ENCODE measurements around the gene CCDC170. TPM values are rescaled to one million over a fixed set of nuclear protein-coding genes. Genes with fewer than 3 reads are reported as not detected.
A peak's percentile ranks its signal among the peaks of the same experiment; 100 is the strongest.

CCDC170 gene
- total RNA-seq, 8 experiments from 2014 or later, result 0.09 to 8.6 (median 0.26) TPM

DNA sequence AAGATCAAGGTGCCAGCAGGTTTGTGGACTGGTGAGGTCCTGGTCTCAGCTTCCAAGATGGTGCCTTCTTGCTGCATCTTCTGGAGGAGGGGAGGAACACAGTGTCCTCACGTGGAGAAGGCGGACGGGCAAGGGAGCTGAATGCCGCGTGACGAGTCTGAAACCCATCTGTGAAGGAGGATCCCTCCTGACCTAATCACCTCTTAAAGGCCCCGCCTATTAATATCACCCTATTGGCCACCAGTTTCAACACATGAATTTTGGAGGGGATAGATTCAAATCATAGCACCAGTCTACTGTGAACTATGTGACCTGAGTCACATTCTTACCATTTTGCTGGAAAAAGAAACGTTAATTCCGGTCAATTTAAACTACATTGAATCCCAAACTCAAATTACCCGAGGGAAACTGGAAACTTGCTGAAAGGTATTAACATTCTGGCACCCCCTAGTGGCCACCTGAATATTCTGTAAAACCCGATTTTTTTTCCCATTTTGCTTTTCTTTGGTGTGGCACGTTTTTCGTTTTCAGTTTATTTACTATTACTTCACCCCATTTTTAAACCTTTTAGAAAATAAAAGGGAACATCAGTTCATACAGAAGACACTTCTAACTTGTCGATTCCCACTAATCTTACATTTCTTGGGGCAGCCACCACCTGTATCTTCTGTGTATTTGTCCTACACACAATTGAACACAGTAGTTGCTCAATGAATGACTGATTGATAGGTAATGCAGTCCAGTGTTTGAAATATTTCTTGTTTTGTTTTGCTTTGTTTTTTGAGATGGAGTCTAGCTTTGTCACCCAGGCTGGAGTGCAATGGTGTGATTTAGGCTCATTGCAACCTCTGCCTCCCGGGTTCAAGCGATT, 17.9 kb upstream of the CCDC170 start:
- in situ Hi-C loops (cut with MboI; ENCODE audit: low pct_unique_long_range_greater_than_20kb in 2 of 9, low sequenced_read_pairs in 9 of 9, unreplicated experiment in 9 of 9), result no loop called here
- H3K4me3 ChIP-seq, result no peak overlapping the region
- no peaks in the 10 kb centered on the region for H3K4me1 ChIP-seq (replicated peaks in 1 of 2)
- peak in 6 of 8 experiments; percentile 27 to 98 (median 70) for ATAC-seq (replicated peaks in 6 of 8)
- WGBS, 10 experiments, result 3 to 48% (median 35%) methylated on average over 4 to 16 of the region's 16 CpGs; no CpG with 5 or more reads in 1 of the 10 experiments
- peak overlapping the region in 1 of 2 donors; percentile 32 for H3K27ac ChIP-seq

DNA sequence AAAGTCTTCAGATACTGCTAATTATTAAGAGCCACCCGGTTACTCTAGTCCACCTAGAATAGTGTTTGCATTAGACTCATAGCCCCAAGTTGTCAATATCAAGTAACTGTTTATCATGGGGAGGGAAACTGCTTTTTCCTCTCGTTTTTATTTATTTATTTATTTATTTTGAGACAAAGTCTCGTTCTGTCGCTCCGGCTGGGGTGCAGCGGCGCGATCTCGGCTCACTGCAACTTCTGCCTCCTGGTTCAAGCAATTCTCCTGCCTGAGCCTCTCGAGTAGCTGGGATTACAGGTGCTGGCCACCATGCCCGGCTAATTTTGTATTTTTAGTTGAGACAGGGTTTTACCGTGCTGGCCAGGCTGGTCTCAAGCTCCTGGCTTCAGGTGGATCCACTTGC, 16.1 kb upstream of the CCDC170 start:
- Histone ChIP-seq H3K27ac (no peak overlapping the region), H3K4me3 (no peak overlapping the region), H3K4me1 (replicated peaks in 1 of 2) (no peaks in the 10 kb centered on the region)
- in situ Hi-C loops (cut with MboI; ENCODE audit: low pct_unique_long_range_greater_than_20kb in 2 of 9, low sequenced_read_pairs in 9 of 9, unreplicated experiment in 9 of 9), result no loop called here
- ATAC-seq (replicated peaks in 6 of 8), result no peak
- WGBS, 10 experiments, result 57 to 98% (median 92%) methylated on average over 1 to 11 of the region's 12 CpGs; no CpG with 5 or more reads in 1 of the 10 experiments

DNA sequence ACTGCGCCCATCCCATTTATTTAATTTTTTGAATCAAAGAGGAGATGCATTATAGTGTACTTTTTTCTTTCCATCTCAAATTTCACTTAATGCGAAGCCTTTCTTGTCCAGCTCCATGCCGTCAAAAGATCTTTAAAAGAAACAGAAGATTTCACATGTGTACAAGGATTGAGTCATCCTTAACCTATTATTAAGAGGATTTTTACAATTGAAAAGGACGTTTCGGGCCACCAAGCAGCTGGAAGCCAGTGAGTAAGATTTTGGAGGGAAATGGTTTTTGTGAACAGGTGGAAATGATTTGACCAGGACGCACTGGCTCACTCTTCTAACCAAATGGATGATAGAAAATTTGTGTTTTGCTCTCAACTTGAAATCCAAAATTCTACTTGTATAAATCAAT, 15.1 kb upstream of the CCDC170 start:
- no peak overlapping the region for H3K27ac ChIP-seq
- in situ Hi-C loops (cut with MboI; ENCODE audit: low pct_unique_long_range_greater_than_20kb in 2 of 9, low sequenced_read_pairs in 9 of 9, unreplicated experiment in 9 of 9), result no loop called here
- 45 to 91% (median 63%) methylated on average over 2 to 6 of the region's 6 CpGs for WGBS, 10 experiments
- ATAC-seq (replicated peaks in 6 of 8), result no peak
- no peaks in the 10 kb centered on the region for H3K4me1 ChIP-seq (replicated peaks in 1 of 2)
- H3K4me3 ChIP-seq, result no peak overlapping the region

DNA sequence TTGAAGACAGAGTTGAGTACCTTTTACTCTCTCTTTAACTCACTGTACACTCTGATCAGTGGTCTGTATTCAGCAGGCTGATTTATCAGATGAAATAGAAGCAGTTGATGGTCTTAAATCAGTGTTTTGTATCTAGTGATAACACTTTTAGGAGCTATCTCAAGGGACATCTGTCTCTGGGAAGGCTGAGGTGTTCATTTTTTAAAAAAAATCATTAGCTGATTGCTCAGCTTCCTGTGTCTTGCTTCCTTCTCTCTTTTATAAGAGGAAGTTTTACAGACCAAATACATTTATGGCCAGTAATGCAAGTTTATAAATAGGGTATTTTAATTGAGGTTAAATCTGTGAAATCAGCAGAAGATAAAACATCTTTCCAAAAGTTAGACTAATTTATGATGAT, 12.0 kb upstream of the CCDC170 start:
- ATAC-seq (replicated peaks in 6 of 8), result no peak
- in situ Hi-C loops (cut with MboI; ENCODE audit: low pct_unique_long_range_greater_than_20kb in 2 of 9, low sequenced_read_pairs in 9 of 9, unreplicated experiment in 9 of 9), result no loop called here

DNA sequence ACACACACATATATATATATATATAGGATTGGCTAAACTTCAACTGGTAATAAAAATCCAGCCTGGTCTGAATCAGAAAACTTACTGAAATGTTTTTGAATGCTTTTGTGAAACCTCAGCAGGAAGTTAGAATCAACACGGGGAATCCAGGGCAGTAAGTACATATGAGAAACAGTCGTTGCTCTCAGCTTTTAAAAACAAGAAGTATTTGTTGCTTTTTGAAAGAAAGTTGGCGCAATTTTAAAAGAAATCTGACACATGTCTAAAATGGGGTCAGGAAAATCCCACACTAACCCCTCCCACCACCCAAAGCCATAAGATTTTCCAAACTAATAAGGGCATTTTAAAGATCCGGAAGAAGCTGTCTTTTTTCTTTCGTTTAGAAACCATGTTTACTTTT, 11.5 kb upstream of the CCDC170 start:
- H3K4me1 ChIP-seq (replicated peaks in 1 of 2), result peaks cover 0 to 2% of the 10 kb centered on the region in 2 donors
- 7 to 98% (median 71%) methylated on average over 2 to 5 of the region's 5 CpGs; no CpG with 5 or more reads in 1 of the 10 experiments for WGBS, 10 experiments
- no peak overlapping the region for H3K4me3 ChIP-seq
- no peak overlapping the region for H3K27ac ChIP-seq
- peak in 1 of 8 experiments; percentile 11 for ATAC-seq (replicated peaks in 6 of 8)
- in situ Hi-C loops (cut with MboI; ENCODE audit: low pct_unique_long_range_greater_than_20kb in 2 of 9, low sequenced_read_pairs in 9 of 9, unreplicated experiment in 9 of 9), result no loop called here

More for the DNA sequence above, 12.0 kb upstream of the CCDC170 start:
- Histone ChIP-seq H3K4me3 (no peak overlapping the region), H3K27ac (no peak overlapping the region), H3K4me1 (replicated peaks in 1 of 2) (peaks cover 0 to 2% of the 10 kb centered on the region in 2 donors)

DNA sequence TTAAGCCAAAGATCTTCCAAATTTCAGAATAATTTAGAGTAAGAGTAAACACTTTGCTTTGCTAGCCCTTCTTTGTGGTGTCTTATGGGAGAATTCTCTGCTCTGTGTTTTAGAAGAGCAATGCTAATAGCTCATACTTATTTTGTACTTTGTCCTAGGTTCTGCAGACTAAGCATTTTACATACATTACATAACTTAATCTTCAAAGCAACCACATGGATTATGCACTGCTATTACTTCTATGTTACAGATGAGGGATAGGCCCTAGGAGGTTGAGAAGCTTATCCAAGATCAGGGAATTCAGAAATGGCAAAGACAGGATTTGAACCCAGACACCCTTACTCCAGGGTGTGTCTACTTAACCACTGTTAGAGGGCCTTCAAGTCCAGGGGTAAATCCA, 9.8 kb upstream of the CCDC170 start:
- no peak overlapping the region for H3K4me3 ChIP-seq
- in situ Hi-C loops (cut with MboI; ENCODE audit: low pct_unique_long_range_greater_than_20kb in 2 of 9, low sequenced_read_pairs in 9 of 9, unreplicated experiment in 9 of 9), result no loop called here
- ATAC-seq (replicated peaks in 6 of 8), result peak in 3 of 8 experiments; percentile 18 to 68 (median 37)
- H3K27ac ChIP-seq, result no peak overlapping the region
- H3K4me1 ChIP-seq (replicated peaks in 1 of 2), result peaks cover 0 to 2% of the 10 kb centered on the region in 2 donors

DNA sequence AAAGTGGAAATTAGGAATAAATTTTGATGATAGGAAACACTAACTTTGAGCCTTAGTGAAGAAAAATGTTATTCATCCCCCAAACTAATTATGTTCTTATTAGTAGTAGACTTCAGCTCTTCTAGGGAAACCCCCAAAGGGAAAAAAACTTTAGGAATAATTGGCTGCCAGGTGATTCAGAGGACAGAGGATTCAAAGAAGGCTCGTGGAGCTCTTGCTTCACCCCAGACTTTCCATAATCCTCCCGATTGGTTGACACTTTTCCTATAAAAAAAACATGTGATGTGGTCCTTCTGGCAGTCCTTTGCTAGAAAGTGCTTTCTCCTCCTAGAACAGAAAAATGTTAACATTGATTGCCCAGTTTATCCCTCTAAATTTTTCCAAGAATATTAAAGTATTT, 5.6 kb upstream of the CCDC170 start:
- no peak for ATAC-seq (replicated peaks in 6 of 8)

DNA sequence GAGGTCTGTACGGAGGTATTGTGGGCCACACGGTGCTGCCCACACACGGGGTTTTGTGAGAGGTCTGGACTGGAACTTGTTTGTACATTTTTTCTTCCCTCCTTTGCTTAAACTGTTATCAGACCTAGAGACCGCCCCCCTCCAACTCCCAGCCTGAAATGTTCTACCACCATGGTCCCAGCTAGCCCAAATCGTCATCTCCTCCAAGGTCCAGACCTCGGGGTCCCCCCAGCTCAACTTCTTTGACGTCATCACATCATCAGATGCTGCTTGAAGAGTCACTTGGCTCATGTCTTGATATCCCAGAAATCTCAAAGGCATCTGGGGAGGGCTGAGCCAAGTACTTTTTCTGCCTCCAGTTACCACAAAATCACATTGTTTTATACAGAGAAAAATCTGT, 2.8 kb upstream of the CCDC170 start:
- H3K4me1 ChIP-seq (replicated peaks in 1 of 2), result peaks cover 0 to 3% of the 10 kb centered on the region in 2 donors
- in situ Hi-C loops (cut with MboI; ENCODE audit: low pct_unique_long_range_greater_than_20kb in 2 of 9, low sequenced_read_pairs in 9 of 9, unreplicated experiment in 9 of 9), result no loop called here
- H3K27ac ChIP-seq, result no peak overlapping the region
- H3K4me3 ChIP-seq, result no peak overlapping the region
- ATAC-seq (replicated peaks in 6 of 8), result no peak
- WGBS, 10 experiments, result 0 to 100% (median 81%) methylated on average over 1 to 7 of the region's 7 CpGs; no CpG with 5 or more reads in 1 of the 10 experiments

More for the DNA sequence above, 5.6 kb upstream of the CCDC170 start:
- no peak overlapping the region for H3K4me3 ChIP-seq
- H3K4me1 ChIP-seq (replicated peaks in 1 of 2), result peaks cover under 1 to 2% of the 10 kb centered on the region in 2 donors
- in situ Hi-C loops (cut with MboI; ENCODE audit: low pct_unique_long_range_greater_than_20kb in 2 of 9, low sequenced_read_pairs in 9 of 9, unreplicated experiment in 9 of 9), result no loop called here
- WGBS, 10 experiments, result 0 to 93% (median 63%) methylated on average over 1 to 2 of the region's 2 CpGs; no CpG with 5 or more reads in 2 of the 10 experiments
- H3K27ac ChIP-seq, result no peak overlapping the region

DNA sequence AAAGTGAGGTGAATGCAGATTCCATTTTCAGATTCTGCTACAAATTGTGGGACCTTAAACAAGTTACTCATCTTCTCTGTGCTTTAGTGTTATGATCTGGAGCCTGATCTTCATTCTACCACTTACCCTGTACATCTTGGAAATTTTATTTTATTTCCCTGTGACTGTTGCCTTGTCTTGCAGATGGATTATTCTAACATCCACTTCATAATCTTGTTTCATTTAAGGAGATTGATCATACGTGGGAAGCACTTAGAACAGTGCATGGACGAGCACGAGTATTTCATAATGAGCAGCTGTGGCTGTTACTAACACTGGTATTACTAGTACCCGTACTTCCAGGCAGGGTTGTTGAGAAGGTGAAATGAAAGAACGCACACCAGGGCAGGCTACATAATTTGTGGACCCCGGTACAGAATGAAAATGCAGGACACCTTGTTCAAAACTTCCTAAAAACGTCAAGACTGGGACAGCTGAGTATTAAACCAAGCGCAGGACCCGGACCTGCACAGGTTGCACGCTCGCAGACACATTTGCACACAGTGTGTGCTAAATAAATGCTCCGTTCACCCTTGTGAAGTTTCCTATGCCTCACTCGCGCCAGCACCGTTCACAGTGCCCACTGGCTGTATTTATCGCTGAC, 535 bp upstream of the CCDC170 start:
- Histone ChIP-seq H3K27ac (no peak overlapping the region), H3K4me3 (peak overlapping the region; percentile 46 to 77 (median 66)), H3K4me1 (replicated peaks in 1 of 2) (peaks cover 0 to 3% of the 10 kb centered on the region in 2 donors)
- 28 to 87% (median 51%) methylated on average over 1 to 12 of the region's 16 CpGs for WGBS, 10 experiments
- in situ Hi-C loops (cut with MboI; ENCODE audit: low pct_unique_long_range_greater_than_20kb in 2 of 9, low sequenced_read_pairs in 9 of 9, unreplicated experiment in 9 of 9), result no loop called here
- peak in 6 of 8 experiments; percentile 1 to 79 (median 26) for ATAC-seq (replicated peaks in 6 of 8)

DNA sequence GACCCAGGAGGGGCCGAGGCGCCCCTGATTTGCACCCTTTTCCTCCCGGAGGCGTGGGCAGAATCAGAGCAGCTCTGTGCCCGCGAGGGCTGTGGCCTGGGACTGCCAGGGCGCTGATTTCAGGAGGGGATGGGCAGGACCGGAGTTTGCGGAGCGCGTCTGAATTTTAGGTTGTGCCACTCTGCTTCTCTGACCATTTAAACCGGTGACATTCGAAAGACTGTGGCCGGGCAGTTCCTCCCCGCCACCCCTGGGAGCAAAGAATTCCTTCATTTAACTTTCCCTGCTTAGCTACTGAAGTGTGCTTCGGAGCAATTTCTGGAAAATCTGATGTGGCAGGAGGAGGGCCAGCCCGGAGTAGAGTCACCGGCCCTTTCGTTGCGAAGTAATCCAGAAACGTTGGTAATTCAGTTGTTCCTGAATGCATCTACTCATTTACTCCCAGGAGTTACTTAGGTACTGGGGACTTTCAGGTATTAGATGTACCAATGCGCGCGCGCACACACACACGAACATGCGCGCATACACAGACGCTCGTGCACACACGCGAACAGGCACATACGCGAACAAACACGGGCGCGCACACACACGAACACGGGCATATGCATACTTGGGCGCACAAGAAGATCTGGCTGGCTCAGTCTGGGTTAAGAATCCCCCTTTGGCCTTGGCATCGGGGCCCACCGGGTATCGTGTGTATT, 568 bp downstream of the CCDC170 start:
- WGBS, 10 experiments, result 0 to 19% (median 3%) methylated on average over 2 to 23 of the region's 43 CpGs; no CpG with 5 or more reads in 3 of the 10 experiments
- no peak overlapping the region for H3K27ac ChIP-seq

DNA sequence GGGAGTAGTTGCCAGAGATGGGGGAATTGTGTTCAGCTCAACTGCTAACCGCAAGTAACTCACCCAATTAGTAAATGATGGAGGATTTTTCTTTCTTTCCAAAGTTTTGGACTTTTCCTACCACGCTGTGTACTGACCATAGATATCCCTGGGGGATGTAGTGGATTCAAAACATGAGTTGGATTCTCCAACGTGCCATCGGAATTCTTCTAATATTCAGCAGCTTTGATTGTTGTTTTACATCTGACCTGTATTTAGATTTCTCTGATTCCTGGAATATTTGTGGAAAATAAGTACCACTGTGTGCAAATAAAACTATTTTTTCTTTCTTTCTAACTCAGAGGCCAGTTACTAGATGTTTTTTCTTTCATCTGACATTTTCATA, 1.1 kb downstream of the CCDC170 start:
- H3K4me3 ChIP-seq, result peak overlapping the region; percentile 46 to 77 (median 66)
- 0 to 80% (median 20%) methylated on average over 1 to 4 of the region's 4 CpGs for WGBS, 10 experiments
- no peak overlapping the region for H3K27ac ChIP-seq
- in situ Hi-C loops (cut with MboI; ENCODE audit: low pct_unique_long_range_greater_than_20kb in 2 of 9, low sequenced_read_pairs in 9 of 9, unreplicated experiment in 9 of 9), result no loop called here
- ATAC-seq (replicated peaks in 6 of 8), result no peak
- H3K4me1 ChIP-seq (replicated peaks in 1 of 2), result peaks cover 0 to 3% of the 10 kb centered on the region in 2 donors

More for the DNA sequence above, 568 bp downstream of the CCDC170 start:
- Histone ChIP-seq H3K4me1 (replicated peaks in 1 of 2) (peaks cover 0 to 3% of the 10 kb centered on the region in 2 donors), H3K4me3 (peak overlapping the region; percentile 46 to 77 (median 66))
- in situ Hi-C loops (cut with MboI; ENCODE audit: low pct_unique_long_range_greater_than_20kb in 2 of 9, low sequenced_read_pairs in 9 of 9, unreplicated experiment in 9 of 9), result no loop called here
- ATAC-seq (replicated peaks in 6 of 8), result peak; percentile 12 to 64 (median 36)

DNA sequence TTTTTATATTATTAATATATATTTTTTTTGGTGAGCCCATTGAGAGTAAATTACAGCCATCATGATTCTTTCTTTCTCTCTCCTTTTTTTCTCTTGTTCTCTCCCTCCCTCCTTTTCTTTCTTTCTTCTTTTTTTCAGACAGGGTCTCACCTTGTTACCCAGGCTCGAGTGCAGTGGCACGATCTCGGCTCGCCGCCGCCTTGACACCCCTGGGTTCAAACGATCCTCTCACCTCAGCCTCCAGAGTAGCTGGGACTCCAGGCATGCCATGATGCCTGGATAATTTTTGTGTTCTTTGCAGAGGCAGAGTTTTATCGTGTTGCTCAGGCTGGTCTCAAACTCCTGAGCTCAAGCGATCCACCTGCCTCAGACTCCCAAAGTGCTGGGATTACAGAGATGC, 1.6 kb downstream of the CCDC170 start:
- H3K4me1 ChIP-seq (replicated peaks in 1 of 2), result peaks cover 0 to 3% of the 10 kb centered on the region in 2 donors
- WGBS, 10 experiments, result 76 to 95% (median 89%) methylated on average over 4 to 9 of the region's 9 CpGs; no CpG with 5 or more reads in 1 of the 10 experiments
- no peak overlapping the region for H3K27ac ChIP-seq
- H3K4me3 ChIP-seq, result no peak overlapping the region
- in situ Hi-C loops (cut with MboI; ENCODE audit: low pct_unique_long_range_greater_than_20kb in 2 of 9, low sequenced_read_pairs in 9 of 9, unreplicated experiment in 9 of 9), result no loop called here
- ATAC-seq (replicated peaks in 6 of 8), result no peak

DNA sequence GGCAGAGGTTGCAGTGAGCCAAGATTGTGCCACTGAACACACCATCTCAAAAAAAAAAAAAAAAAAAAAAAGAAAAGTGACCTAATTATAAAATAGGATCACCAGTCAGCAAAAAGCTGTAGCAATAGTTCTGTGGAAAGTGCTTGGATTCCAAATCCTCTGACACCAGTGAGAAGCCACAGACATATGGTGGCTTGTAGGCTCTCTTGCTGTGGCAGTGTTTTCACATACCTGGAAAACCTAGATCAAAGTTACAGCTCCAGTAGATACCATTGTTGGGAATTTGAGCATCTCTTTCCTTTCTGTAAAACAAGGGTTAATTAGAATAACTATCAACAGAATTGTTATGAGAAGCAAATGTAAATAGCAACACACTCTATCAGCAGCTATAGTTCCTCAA, 4.1 kb downstream of the CCDC170 start:
- no peak overlapping the region for H3K27ac ChIP-seq
- peaks cover 0 to 3% of the 10 kb centered on the region in 2 donors for H3K4me1 ChIP-seq (replicated peaks in 1 of 2)
- ATAC-seq (replicated peaks in 6 of 8), result no peak
- in situ Hi-C loops (cut with MboI; ENCODE audit: low pct_unique_long_range_greater_than_20kb in 2 of 9, low sequenced_read_pairs in 9 of 9, unreplicated experiment in 9 of 9), result no loop called here
- no peak overlapping the region for H3K4me3 ChIP-seq

Data from motor neuron (in vitro differentiated cells).